ENCODE results near the gene AMFR.

DNA sequence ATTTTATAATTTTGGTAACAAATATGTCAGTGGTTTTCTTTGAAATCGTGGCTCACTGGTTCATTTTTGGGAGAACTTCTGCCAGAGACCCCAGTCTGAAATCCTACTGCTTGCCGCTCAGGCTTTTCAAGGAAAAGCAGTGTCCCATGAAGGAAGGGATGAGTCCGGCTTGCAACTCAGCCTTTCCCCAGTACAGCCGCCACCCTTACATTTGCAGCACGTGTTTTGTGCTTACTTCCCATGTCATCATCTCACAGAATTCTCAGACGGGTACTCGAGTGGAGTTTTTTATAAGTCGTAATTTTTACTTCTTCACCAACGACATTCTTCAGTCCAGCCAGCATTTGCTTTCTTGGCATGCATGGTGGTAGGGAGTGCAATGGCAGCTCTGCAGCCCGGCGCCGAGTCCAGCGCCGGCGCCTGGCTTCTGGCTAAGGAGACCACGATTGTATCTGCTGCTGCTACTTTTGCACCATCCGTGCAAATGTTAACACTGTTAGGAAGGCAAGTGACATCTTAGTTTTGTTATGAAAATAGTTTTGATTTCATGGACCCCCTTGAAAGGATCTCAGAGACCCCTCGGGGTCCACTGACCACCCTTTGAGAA is 111.0 kb downstream of the AMFR start:
- TF ChIP-seq GATA2 (IDR thresholded peaks at IDR 0.05; ENCODE audit: low read depth, low read length) (no peak), GATA3 (IDR thresholded peaks at IDR 0.05; ENCODE audit: low read depth, low read length) (no peak)
